Posterior vena cava (tissue), 2 donors: ENCODE measurements around the gene PRCP. TPM values are rescaled to one million over a fixed set of nuclear protein-coding genes. Genes with fewer than 3 reads are reported as not detected.

Source experiments
- DNase-seq: peaks from one replicate; pipeline ENCODE4 v3.0.0-alpha.2; 2020; ENCODE audit warnings: low spot score
- intact Hi-C, 2 donors: fragments of 100-400 bp; cut with DNase I; formaldehyde crosslinking; loops; one replicate each; pipeline versions ENCODE4 v1.14.1 to v1.14.2; 2022 to 2023
- total RNA-seq, 2 donors: library from RNA; stranded (reverse); fragmentation: NEBNext Ultra II Directional; extraction: Animal tissue kit (Norgen Biotek cat#: 25700); gene quantifications; one replicate each; pipeline ENCODE4 v1.2.1, GENCODE V29; 2021
- donor health status: DM: yes; HTN: yes; CAD: no.
- donor health status: DM: yes; HTN: yes; CAD: no.

Gene PRCP
- total RNA-seq, 2 donors from 2014 or later: 75.9 to 107 TPM

GRCh38 chr11:82854242-82854641 is 46.0 kb downstream of the PRCP start:
- no peak for DNase-seq
- intact Hi-C loops: loop anchor here in 1 of 2 donors (10.0 kb wide), 1 partner anchor 129 kb away; no protein-coding TSS in a partner anchor

GRCh38 chr11:82848829-82849228 is 51.4 kb downstream of the PRCP start:
- no peak for DNase-seq
- intact Hi-C loops: no loop called here

- no peak for DNase-seq
- intact Hi-C loops: no loop called here
Measured at GRCh38 chr11:82845356-82846353, 54.6 kb downstream of the PRCP start.

DNA sequence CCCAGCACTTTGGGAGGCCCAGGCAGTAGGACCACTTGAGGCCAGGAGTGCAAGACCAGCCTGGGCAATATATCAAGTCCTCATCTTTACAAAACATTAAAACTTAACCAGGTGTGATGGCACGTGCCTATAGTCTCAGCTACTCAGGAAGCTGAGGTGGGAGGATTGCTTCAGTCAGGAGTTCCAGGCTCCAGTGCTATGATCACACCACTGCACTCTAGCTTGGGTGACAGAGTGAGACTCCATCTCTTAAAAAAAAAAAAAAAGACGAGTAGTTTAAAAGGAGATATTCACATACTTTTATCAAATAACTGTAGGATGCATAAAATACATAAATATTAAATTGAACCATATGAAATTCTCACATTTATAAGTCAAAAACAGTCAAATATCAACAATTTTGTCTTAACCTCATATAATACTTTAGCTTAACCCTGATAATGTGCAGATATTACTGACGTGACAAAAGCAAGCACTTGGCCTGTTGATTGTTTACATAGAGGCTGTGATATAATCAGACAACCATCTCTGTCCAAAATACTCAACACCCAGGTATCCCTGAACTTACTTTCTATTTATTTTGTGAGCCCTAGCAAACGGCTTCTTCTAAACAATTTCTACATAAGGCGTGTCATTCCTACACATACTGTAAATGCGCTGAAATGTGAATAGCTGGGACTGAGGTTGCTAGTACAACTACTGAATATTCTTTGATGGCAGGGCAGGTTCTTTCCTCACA is 57.0 kb downstream of the PRCP start:
- DNase-seq: no peak
- intact Hi-C loops: no loop called here

GRCh38 chr11:82842019-82842418 is 58.2 kb downstream of the PRCP start:
- intact Hi-C loops: no loop called here
- DNase-seq: no peak

DNA sequence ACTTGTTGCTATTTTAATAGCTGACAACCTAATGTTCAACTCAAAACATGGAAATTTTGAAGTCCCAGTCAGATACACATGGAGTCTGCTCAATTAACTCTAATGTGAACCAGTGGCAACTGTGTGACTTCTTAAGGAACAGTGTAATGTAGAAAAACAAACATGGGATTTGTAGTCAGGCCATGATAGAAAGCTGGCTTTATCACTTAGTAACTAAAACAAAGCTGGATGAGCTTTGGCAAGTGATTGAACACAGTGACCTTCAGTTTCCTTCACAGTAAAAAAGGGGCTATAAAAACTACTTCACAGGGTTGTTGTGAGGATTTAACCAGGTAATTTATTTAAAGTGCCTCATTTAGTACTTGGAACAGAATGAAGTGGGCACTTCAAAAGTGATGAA is 62.6 kb downstream of the PRCP start:
- DNase-seq: no peak

DNA sequence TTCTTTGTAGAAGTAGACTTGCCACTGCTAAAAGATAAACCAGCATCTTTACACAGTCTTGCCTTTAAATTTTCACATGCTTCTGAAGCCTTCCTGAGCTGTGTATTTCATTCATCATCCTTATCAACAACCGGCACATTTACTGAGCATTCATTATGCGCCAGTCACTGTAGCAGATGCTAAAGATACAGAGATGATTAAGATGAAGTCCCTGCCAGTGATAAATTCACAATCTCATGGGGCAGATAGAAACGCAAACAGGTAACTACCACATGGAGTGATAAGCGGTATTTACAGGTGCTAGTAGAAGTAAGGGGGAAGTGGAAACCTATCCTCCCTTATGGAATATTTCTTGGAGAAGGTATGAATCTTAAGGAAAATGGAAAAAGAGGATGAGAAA is 67.2 kb downstream of the PRCP start:
- intact Hi-C loops: no loop called here
- no peak for DNase-seq

More for the DNA sequence above, 62.6 kb downstream of the PRCP start:
- intact Hi-C loops: no loop called here

DNA sequence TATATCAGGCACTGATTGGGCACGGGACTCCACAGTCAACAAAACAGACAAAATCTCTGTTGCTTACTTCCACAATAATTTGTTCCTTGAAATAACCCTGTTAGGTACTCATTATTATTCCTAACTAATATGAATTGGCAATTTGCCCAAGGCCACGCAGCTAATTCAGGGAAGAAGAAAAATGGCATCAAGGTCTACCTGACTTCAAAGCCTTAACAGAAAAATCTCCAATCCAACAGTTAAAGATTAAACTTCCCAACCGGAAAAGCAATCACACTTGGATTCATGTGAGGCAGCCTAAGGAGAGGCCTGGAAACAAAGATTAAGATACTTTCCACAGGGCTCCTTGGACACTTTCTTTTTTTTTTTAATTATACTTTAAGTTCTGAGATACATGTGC is 68.9 kb downstream of the PRCP start:
- no peak for DNase-seq
- intact Hi-C loops: no loop called here

DNA sequence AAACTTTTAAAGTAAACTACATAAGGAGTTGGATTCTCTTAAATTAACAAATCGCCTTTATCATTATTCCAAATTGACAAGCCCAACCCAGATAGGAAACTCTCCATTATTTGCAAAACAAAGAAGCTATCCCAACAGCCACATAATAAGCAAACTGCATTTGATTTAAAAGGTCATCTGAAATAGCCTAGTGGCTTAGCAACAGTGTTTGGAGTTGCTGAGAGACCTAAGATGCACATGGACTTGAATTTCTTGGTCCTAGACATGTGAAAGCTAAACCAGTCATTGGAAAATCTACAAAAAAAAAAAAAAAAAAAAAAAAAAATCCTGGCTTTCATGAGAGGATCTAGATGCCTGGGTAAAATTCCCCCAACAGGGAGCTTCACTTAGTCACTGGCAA is 69.5 kb downstream of the PRCP start:
- intact Hi-C loops: no loop called here
- DNase-seq: no peak

DNA sequence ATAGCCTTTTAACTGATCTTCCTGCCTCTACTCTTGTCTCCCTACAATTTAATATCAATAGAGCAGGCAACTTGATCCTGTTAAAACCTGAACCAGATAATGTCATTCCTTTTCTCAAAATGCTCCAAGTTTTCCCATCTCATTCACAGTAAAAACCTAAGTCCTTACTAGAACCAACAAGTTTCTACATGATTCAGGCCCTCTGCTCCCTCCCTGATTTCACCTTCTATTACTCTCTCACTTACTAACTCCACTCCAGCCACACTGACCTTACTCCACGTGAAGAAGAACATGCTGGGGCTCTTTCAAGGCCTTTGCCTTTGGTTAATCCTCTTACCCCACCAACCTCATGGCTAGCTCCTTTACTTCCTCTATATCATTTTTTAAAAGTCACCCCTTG is 71.1 kb downstream of the PRCP start:
- intact Hi-C loops: no loop called here
- no peak for DNase-seq

- DNase-seq: no peak
- intact Hi-C loops: no loop called here
Measured at GRCh38 chr11:82828472-82828871, 71.8 kb downstream of the PRCP start.

GRCh38 chr11:82826526-82826925 is 73.7 kb downstream of the PRCP start:
- intact Hi-C loops: no loop called here
- DNase-seq: no peak

- intact Hi-C loops: no loop called here
- DNase-seq: no peak
Measured at GRCh38 chr11:82823647-82824619, 76.3 kb downstream of the PRCP start.

GRCh38 chr11:82818409-82819043 is 81.7 kb downstream of the PRCP start:
- intact Hi-C loops: no loop called here
- no peak for DNase-seq

GRCh38 chr11:82815406-82815805 is 84.8 kb downstream of the PRCP start:
- intact Hi-C loops: no loop called here

GRCh38 chr11:82814379-82814778 is 85.9 kb downstream of the PRCP start:
- DNase-seq: no peak
- intact Hi-C loops: no loop called here

More at GRCh38 chr11:82815406-82815805, 84.8 kb downstream of the PRCP start:
- no peak for DNase-seq

DNA sequence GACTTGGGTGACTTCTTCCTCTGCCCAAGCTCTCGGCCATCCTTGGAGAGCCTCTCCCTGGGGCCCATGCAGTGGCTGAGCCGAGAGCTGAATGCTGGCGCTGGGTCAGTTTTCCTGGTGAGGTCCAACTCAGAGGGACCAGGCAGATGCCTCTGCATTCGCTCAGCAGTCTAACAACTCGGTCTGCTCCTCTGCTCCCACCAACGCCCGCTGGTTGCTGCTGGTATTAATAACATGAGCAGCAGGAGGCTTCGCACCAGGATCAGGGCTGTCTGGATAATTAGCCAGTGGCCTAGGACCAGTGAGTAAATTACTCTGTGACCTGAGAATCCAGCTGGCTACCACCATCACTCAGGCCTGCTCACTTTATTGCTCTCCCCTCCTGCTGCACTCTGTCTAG is 88.9 kb downstream of the PRCP start:
- intact Hi-C loops: no loop called here

DNA sequence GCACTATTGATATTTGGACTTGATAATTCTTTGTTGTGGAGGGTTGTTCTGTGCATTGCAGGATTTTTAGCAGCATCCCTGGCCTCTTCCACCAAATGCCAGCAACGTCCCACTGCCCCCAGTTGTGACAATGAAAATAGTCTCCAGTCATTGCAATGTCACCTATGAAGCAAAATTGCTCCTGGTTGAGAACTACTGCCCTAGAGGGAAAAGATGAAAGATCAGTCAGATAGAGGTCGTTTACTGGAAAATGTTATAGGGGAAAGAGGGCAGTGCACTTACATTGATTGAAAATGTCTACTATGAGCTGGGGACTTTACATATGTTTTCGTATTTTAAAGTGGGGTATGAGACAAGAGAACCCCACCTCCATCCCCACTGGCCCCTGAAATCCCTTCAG is 89.5 kb downstream of the PRCP start:
- no peak for DNase-seq
- intact Hi-C loops: no loop called here

More for the DNA sequence above, 88.9 kb downstream of the PRCP start:
- no peak for DNase-seq

DNA sequence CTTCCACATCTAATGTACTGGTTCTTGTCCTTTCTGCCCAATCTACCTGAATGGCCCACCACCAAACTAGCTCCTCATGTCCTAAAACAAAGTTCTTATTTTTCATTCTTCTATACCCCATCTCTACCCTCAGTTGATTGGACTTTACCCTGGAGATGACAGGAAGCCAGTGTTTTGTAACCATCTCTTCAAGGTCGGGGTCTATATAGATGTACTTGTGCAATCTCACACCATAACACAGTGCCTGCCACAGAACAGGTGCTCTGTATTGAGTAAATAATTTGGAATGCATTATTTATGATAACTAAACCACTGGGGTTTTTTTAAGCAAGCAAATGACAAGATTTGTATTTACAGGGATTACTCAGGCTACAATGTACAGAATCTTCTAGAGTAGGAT is 89.9 kb downstream of the PRCP start:
- intact Hi-C loops: no loop called here
- no peak for DNase-seq
